Smooth muscle cell (in vitro differentiated cells): Measurements from ENCODE around the gene GRID1. TPM values are rescaled to one million over a fixed set of nuclear protein-coding genes. Genes with fewer than 3 reads are reported as not detected.
A peak's percentile ranks its signal among the peaks of the same experiment; 100 is the strongest.

Experiments
- DNase-seq: peaks from one replicate; lab custom pipeline; 2025; ENCODE audit not compliant: unreplicated experiment; lab: John Stamatoyannopoulos, UW
- H2AFZ ChIP-seq: fragments of 200-600 bp; sonication (generic); 2 replicates; pipeline ENCODE4 v1.6.0; 2016; ENCODE audit warnings: antibody characterized with exemption, low read depth, mild to moderate bottlenecking
- H3F3A ChIP-seq: fragments of 200-600 bp; sonication (generic); 2 replicates; pipeline ENCODE4 v1.6.0; 2017; ENCODE audit warnings: antibody characterized with exemption, low read depth
- H3K27ac ChIP-seq: fragments of 200-600 bp; sonication (generic); 2 replicates; pipeline ENCODE4 v1.5.1; 2016; ENCODE audit warnings: low read depth, mild to moderate bottlenecking
- H3K27me3 ChIP-seq: fragments of 200-600 bp; sonication (generic); 2 replicates; pipeline ENCODE4 v1.6.1; 2016; ENCODE audit warnings: low read depth, mild to moderate bottlenecking
- H3K36me3 ChIP-seq: fragments of 200-600 bp; sonication (generic); 2 replicates; pipeline ENCODE4 v1.5.1; 2016; ENCODE audit warnings: low read depth
- H3K4me1 ChIP-seq: fragments of 200-600 bp; sonication (generic); 2 replicates; pipeline ENCODE4 v1.5.1; 2016; ENCODE audit warnings: low read depth
- H3K4me2 ChIP-seq: fragments of 200-600 bp; sonication (generic); 2 replicates; pipeline ENCODE4 v1.6.0; 2016; ENCODE audit warnings: mild to moderate bottlenecking
- H3K4me3 ChIP-seq: fragments of 200-600 bp; sonication (generic); 2 replicates; pipeline ENCODE4 v1.5.1; 2016; ENCODE audit warnings: mild to moderate bottlenecking
- H3K79me2 ChIP-seq: fragments of 200-600 bp; sonication (generic); 2 replicates; pipeline ENCODE4 v1.6.0; 2016; ENCODE audit warnings: low read depth, mild to moderate bottlenecking
- H3K9ac ChIP-seq: fragments of 200-600 bp; sonication (generic); 2 replicates; pipeline ENCODE4 v1.6.0; 2016; ENCODE audit warnings: low read depth
- H3K9me3 ChIP-seq: fragments of 200-600 bp; sonication (generic); replicated peaks from 2 replicates; pipeline ENCODE4 v1.5.1; 2016; ENCODE audit warnings: low read depth
- H4K20me1 ChIP-seq: fragments of 200-600 bp; sonication (generic); 2 replicates; pipeline ENCODE4 v1.6.0; 2016; ENCODE audit warnings: low read depth
- WGBS: methylation state at CpG from one replicate; pipeline ENCODE4 v1.1.7; 2016; ENCODE audit warnings: low lambda C conversion rate; 5-methylcytosine and 5-hydroxymethylcytosine counted together
- polyA plus RNA-seq: library from polyadenylated mRNA; unstranded; fragments of >200 nt; fragmentation: Nextera tagmentation; extraction: Ambion mirVana; gene quantifications from 2 replicates; pipeline ENCODE4 v1.2.1, GENCODE V29; 2016
- total RNA-seq: library from RNA; depleted of rRNA; stranded (reverse); fragments of >200 nt; gene quantifications from 2 replicates; pipeline ENCODE4 v1.2.3, GENCODE V29; 2014
- TF ChIP-seq, protein P1 (sequence below): fragments of 200-600 bp; sonication (generic); IDR thresholded peaks from 2 replicates; pipeline ENCODE4 v1.5.1; 2017; ENCODE audit warnings: borderline replicate concordance, mild to moderate bottlenecking, antibody characterized with exemption; ENCODE audit not compliant: insufficient read depth, poor library complexity, severe bottlenecking

GRID1 gene
- total and polyA plus RNA-seq, 2 experiments from 2014 or later = 4.4 to 7.4 TPM

DNA sequence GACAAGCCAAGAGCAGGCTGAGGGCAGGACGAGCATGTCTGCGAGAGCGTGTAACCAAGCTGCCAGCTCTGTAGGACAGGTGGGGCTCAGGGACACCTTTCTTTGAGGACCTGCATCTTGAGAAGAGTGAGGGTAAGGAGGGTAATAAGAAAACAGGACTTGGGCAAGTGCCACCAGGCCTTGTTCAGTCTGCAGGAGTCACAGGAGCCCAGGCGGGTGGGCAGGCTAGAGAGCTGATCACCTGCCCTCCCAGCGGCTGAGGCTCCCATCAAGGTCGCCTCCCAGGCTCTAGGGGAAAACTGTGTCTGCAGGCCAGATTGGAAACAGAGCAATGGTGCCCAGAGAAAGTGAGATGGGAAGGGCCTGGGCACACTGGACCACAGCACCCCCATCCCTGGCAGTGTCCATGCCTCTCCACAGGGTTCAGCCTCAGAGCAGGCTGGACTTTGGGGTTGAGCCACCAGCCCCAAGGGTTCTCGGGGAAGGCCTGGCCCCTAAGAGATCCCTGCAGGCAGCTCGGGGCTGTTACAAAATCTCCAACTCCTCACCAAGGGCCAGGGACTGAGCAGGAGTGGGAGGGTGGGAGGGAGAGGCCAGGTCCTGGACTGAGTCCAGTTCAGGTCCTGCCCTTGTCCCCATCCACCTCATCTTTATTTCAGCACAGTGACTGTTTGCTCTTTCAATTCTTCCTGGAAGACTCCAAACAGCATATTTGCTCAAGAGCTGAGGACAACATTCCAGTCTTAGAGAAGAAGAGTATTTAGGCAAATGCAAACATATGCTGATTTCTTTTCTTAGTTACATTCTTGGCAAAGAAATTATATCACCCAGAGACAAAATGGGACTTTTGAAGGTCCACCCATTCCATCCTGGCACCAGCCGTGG is 161.9 kb downstream of the GRID1 start:
- Histone ChIP-seq H3K4me2 (no peak overlapping the region), H3K9ac (no peak overlapping the region), H3F3A (no peaks in the 10 kb centered on the region), H3K4me3 (no peak overlapping the region), H3K27me3 (no peaks in the 10 kb centered on the region), H2AFZ (no peak overlapping the region), H3K4me1 (no peaks in the 10 kb centered on the region), H3K79me2 (no peaks in the 10 kb centered on the region), H3K9me3 (no peaks in the 10 kb centered on the region), H4K20me1 (peaks cover 32% of the 10 kb centered on the region), H3K36me3 (no peaks in the 10 kb centered on the region), H3K27ac (no peak overlapping the region)
- TF ChIP-seq, protein P1, sequence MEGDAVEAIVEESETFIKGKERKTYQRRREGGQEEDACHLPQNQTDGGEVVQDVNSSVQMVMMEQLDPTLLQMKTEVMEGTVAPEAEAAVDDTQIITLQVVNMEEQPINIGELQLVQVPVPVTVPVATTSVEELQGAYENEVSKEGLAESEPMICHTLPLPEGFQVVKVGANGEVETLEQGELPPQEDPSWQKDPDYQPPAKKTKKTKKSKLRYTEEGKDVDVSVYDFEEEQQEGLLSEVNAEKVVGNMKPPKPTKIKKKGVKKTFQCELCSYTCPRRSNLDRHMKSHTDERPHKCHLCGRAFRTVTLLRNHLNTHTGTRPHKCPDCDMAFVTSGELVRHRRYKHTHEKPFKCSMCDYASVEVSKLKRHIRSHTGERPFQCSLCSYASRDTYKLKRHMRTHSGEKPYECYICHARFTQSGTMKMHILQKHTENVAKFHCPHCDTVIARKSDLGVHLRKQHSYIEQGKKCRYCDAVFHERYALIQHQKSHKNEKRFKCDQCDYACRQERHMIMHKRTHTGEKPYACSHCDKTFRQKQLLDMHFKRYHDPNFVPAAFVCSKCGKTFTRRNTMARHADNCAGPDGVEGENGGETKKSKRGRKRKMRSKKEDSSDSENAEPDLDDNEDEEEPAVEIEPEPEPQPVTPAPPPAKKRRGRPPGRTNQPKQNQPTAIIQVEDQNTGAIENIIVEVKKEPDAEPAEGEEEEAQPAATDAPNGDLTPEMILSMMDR = no peak
- WGBS = 90% methylated on average over 8 of the region's 9 CpGs
- no peak for DNase-seq

DNA sequence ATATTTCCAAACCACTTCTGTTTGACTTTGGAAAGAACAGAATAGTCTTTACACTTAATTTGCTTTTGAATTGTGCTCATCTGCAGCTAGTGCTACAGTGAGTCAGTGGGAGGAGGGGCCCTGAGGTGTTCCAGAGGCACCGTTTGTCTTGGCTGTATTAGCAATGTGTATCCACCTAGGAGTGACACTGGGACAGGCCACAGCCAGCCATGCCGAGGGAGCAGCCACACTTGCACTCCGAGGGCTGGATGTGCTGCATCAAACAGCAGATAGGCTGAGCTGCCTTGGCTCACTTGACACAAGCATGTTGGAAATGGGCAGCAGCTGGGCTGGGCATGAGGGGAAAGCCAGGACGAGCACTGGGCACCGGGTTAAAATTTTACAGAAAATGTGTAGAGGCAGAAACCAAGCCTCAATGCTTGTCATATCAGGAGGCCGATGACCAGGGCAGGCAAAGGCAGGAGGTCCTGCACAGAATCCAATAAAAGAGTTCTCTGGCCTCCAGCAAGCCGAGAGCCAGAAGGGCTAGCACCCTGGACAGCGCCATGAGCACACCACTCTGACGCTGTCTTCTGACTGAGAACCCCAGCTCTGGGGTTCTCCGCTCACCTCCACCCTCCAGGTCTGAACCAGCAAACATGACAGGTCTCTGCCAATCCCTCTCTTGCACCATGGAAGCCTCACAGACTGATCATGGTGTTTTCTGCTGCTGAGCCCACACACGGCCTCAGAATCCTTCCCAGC is 163.3 kb downstream of the GRID1 start:
- no peak overlapping the region for H3K4me2 ChIP-seq
- no peaks in the 10 kb centered on the region for H3F3A ChIP-seq
- no peaks in the 10 kb centered on the region for H3K36me3 ChIP-seq
- H4K20me1 ChIP-seq = peaks cover 22% of the 10 kb centered on the region
- no peaks in the 10 kb centered on the region for H3K4me1 ChIP-seq
- no peak overlapping the region for H2AFZ ChIP-seq
- no peak overlapping the region for H3K27ac ChIP-seq
- 59% methylated on average over 11 of the region's 11 CpGs for WGBS
- DNase-seq = peak; percentile 9
- H3K79me2 ChIP-seq = no peaks in the 10 kb centered on the region
- no peak overlapping the region for H3K9ac ChIP-seq
- no peaks in the 10 kb centered on the region for H3K27me3 ChIP-seq
- no peaks in the 10 kb centered on the region for H3K9me3 ChIP-seq
- no peak overlapping the region for H3K4me3 ChIP-seq
- TF ChIP-seq, protein P1 = no peak

DNA sequence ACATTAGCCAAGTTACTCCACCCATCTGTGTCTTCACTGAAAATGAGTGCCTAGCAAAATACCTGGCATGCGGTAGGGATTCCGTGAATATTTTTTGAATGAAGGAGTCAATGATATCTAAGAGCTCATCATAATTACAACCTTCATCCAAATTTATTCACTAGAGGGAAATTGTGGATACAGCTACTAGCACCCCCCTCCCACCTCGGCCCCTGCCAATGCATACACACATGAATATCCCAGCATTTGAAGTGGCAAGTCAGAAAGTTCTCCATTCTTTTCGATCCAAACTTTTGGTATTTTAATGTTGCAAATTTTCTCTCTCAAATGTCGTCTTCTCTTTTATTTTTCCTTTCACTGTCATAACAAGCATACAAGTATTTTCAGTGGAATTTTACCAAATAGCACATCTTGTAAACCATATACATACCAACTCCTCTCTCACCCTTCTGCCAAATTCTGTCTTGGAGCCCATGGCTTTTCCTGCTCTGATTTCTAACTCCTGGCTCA is 164.3 kb downstream of the GRID1 start:
- H3F3A ChIP-seq = no peaks in the 10 kb centered on the region
- H3K36me3 ChIP-seq = no peaks in the 10 kb centered on the region
- no peaks in the 10 kb centered on the region for H3K9me3 ChIP-seq
- H4K20me1 ChIP-seq = peaks cover 20% of the 10 kb centered on the region
- no peaks in the 10 kb centered on the region for H3K27me3 ChIP-seq
- DNase-seq = no peak
- H3K4me2 ChIP-seq = no peak overlapping the region
- no peak overlapping the region for H3K9ac ChIP-seq
- WGBS = 85% methylated on average over 5 of the region's 5 CpGs
- H3K4me3 ChIP-seq = no peak overlapping the region
- TF ChIP-seq, protein P1 = no peak
- no peak overlapping the region for H2AFZ ChIP-seq
- no peaks in the 10 kb centered on the region for H3K4me1 ChIP-seq
- H3K79me2 ChIP-seq = no peaks in the 10 kb centered on the region
- no peak overlapping the region for H3K27ac ChIP-seq
